SK-N-SH (cell line): ENCODE data around the gene FOXI2. TPM values are rescaled to one million over a fixed set of nuclear protein-coding genes. Genes with fewer than 3 reads are reported as not detected.

Source experiments
- CTCF ChIA-PET: fragments of 300-600, 350-600 bp; formaldehyde crosslinking; extraction: SDS; loops from one replicate; lab custom pipeline; 2021; lab: Yijun Ruan, JAX
- POLR2A ChIA-PET: fragments of 350-600 bp; sonication (Branson Sonifier 250); formaldehyde crosslinking; extraction: SDS; loops from one replicate; lab custom pipeline; 2020; ENCODE audit warnings: antibody characterized with exemption, inconsistent platforms; lab: Yijun Ruan, JAX
- DNase-seq: peaks from one replicate; pipeline ENCODE4 v3.0.0; 2012
- H2AFZ ChIP-seq: fragments of 200-600 bp; sonication (generic); 2 replicates; pipeline ENCODE4 v1.8.1; 2016; ENCODE audit warnings: antibody characterized with exemption, mild to moderate bottlenecking, low read depth
- H3F3A ChIP-seq: fragments of 200-600 bp; sonication (generic); replicated peaks from 2 replicates; pipeline ENCODE3; 2016; ENCODE audit warnings: antibody characterized with exemption, mild to moderate bottlenecking; ENCODE audit not compliant: insufficient read depth
- H3K27ac ChIP-seq, 2 experiments: fragments of 200-500 bp in 1 of 2; fragments of 200-600 bp in 1 of 2; sonication (Bioruptor generic) in 1 of 2; sonication (generic), shearing (Covaris generic) in 1 of 2; 2 replicates each; pipeline versions ENCODE4 v1.5.1 to v1.6.1; 2014 to 2016; ENCODE audit warnings: low read depth in 2 of 2, inconsistent platforms in 1 of 2, low read length in 1 of 2, mild to moderate bottlenecking in 1 of 2, mixed read lengths in 1 of 2
- H3K27me3 ChIP-seq: fragments of 200-600 bp; sonication (generic), shearing (Covaris generic); 2 replicates; pipeline ENCODE4 v1.6.1; 2016; ENCODE audit warnings: mixed run types; ENCODE audit not compliant: insufficient read depth
- H3K36me3 ChIP-seq, 2 experiments: fragments of 200-500 bp in 1 of 2; fragments of 200-600 bp in 1 of 2; sonication (Bioruptor generic) in 1 of 2; sonication (generic) in 1 of 2; replicated peaks in 1 of 2; 2 replicates each; pipeline versions ENCODE3 to v1.5.1; 2014 to 2016; ENCODE audit warnings: low read length in 1 of 2, mild to moderate bottlenecking in 1 of 2; ENCODE audit not compliant: insufficient read depth in 2 of 2, control insufficient read depth in 1 of 2
- H3K4me1 ChIP-seq, 2 experiments: fragments of 200-500 bp in 1 of 2; fragments of 200-600 bp in 1 of 2; sonication (Bioruptor generic) in 1 of 2; sonication (generic), shearing (Covaris generic) in 1 of 2; 2 replicates each; pipeline versions ENCODE4 v1.5.1 to v1.6.1; 2014 to 2016; ENCODE audit warnings: low read depth in 1 of 2, low read length in 1 of 2, mixed run types in 1 of 2; ENCODE audit not compliant: insufficient read depth in 2 of 2, control insufficient read depth in 1 of 2
- H3K4me2 ChIP-seq: fragments of 200-600 bp; sonication (generic), shearing (Covaris generic); 2 replicates; pipeline ENCODE4 v1.6.1; 2017; ENCODE audit warnings: mixed run types
- H3K4me3 ChIP-seq, 2 experiments: fragments of 200-500 bp in 1 of 2; fragments of 200-600 bp in 1 of 2; sonication (Bioruptor generic) in 1 of 2; sonication (generic), shearing (Covaris generic) in 1 of 2; 2 replicates each; pipeline versions ENCODE4 v1.5.1 to v1.8.1; 2014 to 2016; ENCODE audit warnings: low read depth in 2 of 2, inconsistent platforms in 1 of 2, low read length in 1 of 2, mild to moderate bottlenecking in 1 of 2, mixed read lengths in 1 of 2, moderate library complexity in 1 of 2
- H3K79me2 ChIP-seq: fragments of 200-600 bp; sonication (generic); 2 replicates; pipeline ENCODE4 v1.8.1; 2017; ENCODE audit warnings: mild to moderate bottlenecking; ENCODE audit not compliant: insufficient read depth
- H3K9ac ChIP-seq: fragments of 200-600 bp; sonication (generic); 2 replicates; pipeline ENCODE4 v1.6.1; 2017; ENCODE audit warnings: mixed run types
- H3K9me2 ChIP-seq: fragments of 200-600 bp; sonication (generic); 2 replicates; pipeline ENCODE4 v1.6.1; 2017; ENCODE audit warnings: mixed run types
- H3K9me3 ChIP-seq: fragments of 200-600 bp; sonication (generic); 2 replicates; pipeline ENCODE4 v1.6.1; 2017; ENCODE audit warnings: mixed run types, mild to moderate bottlenecking, moderate library complexity
- H4K20me1 ChIP-seq: fragments of 200-600 bp; sonication (generic); 2 replicates; pipeline ENCODE4 v1.6.1; 2017; ENCODE audit warnings: mild to moderate bottlenecking, mixed run types; ENCODE audit not compliant: insufficient read depth
- CHD2 ChIP-seq: fragments of 150-350 bp; IDR thresholded peaks from 2 replicates; pipeline ENCODE4 v1.6.1; 2018; ENCODE audit warnings: low read length; ENCODE audit not compliant: partially characterized antibody
- EP300 ChIP-seq, 2 experiments: IDR thresholded peaks; 2 replicates each; pipeline versions ENCODE4 v1.4.0 to v1.6.1; 2012; ENCODE audit warnings: borderline replicate concordance in 1 of 2, low read depth in 1 of 2, low read length in 1 of 2
- EZH2phosphoT487 ChIP-seq: fragments of 200-600 bp; sonication (generic); IDR thresholded peaks from 2 replicates; pipeline ENCODE4 v1.6.1; 2017; ENCODE audit warnings: low read depth, mixed run types, mild to moderate bottlenecking, antibody characterized with exemption, moderate library complexity, borderline replicate concordance
- FOSL2 ChIP-seq: IDR thresholded peaks from 2 replicates; pipeline ENCODE4 v1.4.0; 2012; ENCODE audit warnings: low read depth, mild to moderate bottlenecking, moderate library complexity, borderline replicate concordance
- FOXJ3 ChIP-seq: sonication (generic); formaldehyde crosslinking; IDR thresholded peaks from 2 replicates; pipeline ENCODE4 v1.5.1; 2020; ENCODE audit warnings: mild to moderate bottlenecking, missing genetic modification reagents
- FOXM1 ChIP-seq: IDR thresholded peaks from 2 replicates; pipeline ENCODE4 v1.4.0; 2012; ENCODE audit warnings: low read depth, mild to moderate bottlenecking
- GABPA ChIP-seq: IDR thresholded peaks from 2 replicates; pipeline ENCODE4 v1.4.0; 2012; ENCODE audit warnings: low read depth, mild to moderate bottlenecking
- IRF3 ChIP-seq: fragments of 150-350 bp; IDR thresholded peaks from 2 replicates; pipeline ENCODE4 v1.6.1; 2016; ENCODE audit warnings: mild to moderate bottlenecking, low read depth, low read length
- JUND ChIP-seq: IDR thresholded peaks from 2 replicates; pipeline ENCODE4 v1.4.0; 2012
- MXI1 ChIP-seq: IDR thresholded peaks from 2 replicates; pipeline ENCODE4 v1.6.1; 2012; ENCODE audit warnings: mild to moderate bottlenecking, low read depth, low read length, improper control_type of control experiment
- NFIC ChIP-seq: IDR thresholded peaks from 2 replicates; pipeline ENCODE4 v1.4.0; 2012; ENCODE audit warnings: borderline replicate concordance
- PBX3 ChIP-seq: IDR thresholded peaks from 2 replicates; pipeline ENCODE4; 2012
- RCOR1 ChIP-seq: fragments of 150-350 bp; IDR thresholded peaks from 2 replicates; pipeline ENCODE4 v1.6.1; 2017; ENCODE audit warnings: antibody characterized with exemption, low read length
- RFX5 ChIP-seq: IDR thresholded peaks from 2 replicates; pipeline ENCODE4 v1.6.1; 2012; ENCODE audit warnings: mild to moderate bottlenecking, improper control_type of control experiment, low read length
- RXRA ChIP-seq: IDR thresholded peaks from 2 replicates; pipeline ENCODE4 v1.4.0; 2012; ENCODE audit warnings: low read depth, mild to moderate bottlenecking, borderline replicate concordance
- SIN3A ChIP-seq: IDR thresholded peaks from 2 replicates; pipeline ENCODE4 v1.6.1; 2012; ENCODE audit warnings: low read depth, mild to moderate bottlenecking, low read length, moderate library complexity, borderline replicate concordance
- YY1 ChIP-seq: IDR thresholded peaks from 2 replicates; pipeline ENCODE4 v1.4.0; 2012; ENCODE audit warnings: low read depth, mild to moderate bottlenecking
- WGBS: methylation state at CpG from one replicate; pipeline ENCODE4 v1.1.6; 2017; ENCODE audit warnings: low lambda C conversion rate; 5-methylcytosine and 5-hydroxymethylcytosine counted together
- polyA plus RNA-seq, 3 experiments: library from polyadenylated mRNA; depleted of rRNA; stranded (reverse); fragments of >200 nt; gene quantifications; 2 replicates each; pipeline ENCODE4 v1.2.3, GENCODE V29; 2012
- TF ChIP-seq, protein P1 (sequence below): IDR thresholded peaks from 2 replicates; pipeline ENCODE4 v1.4.0; 2012; ENCODE audit warnings: low read depth, borderline replicate concordance
- TF ChIP-seq, protein P2 (sequence below): IDR thresholded peaks from 2 replicates; pipeline ENCODE4 v1.4.0; 2012; ENCODE audit warnings: low read depth, borderline replicate concordance

FOXI2 gene
- polyA plus RNA-seq, 1 of the 3 experiments (the other 2 are of a cell fraction) = not detected

DNA sequence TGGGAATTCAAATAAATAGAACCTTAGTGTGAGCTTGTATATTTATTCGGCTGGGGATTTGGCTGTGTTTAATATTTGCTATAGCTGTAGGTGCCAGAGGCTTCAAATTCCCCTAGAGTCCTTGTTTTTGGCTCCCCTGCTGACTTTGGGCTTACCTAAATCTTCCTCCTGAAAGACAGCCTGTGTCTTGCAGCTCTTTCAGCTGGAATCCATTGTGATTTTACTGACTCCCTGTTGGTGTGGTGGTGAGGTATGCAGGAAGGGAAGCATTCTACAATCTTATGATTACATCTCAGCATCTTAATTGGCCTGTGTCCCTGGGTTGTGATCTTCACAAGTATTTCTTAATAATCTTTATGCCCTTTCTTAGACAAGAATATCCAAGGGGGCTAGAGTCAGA is 25.9 kb downstream of the FOXI2 start:
- H3K9me2 ChIP-seq = no peaks in the 10 kb centered on the region
- no peaks in the 10 kb centered on the region for H3K9me3 ChIP-seq
- TF ChIP-seq EP300 (IDR thresholded peaks at IDR 0.05; ENCODE audit: borderline replicate concordance in 1 of 2, low read depth in 1 of 2, low read length in 1 of 2) (no peak), NFIC (no peak), GABPA (no peak), RXRA (no peak), FOXM1 (no peak), RFX5 (no peak), MXI1 (no peak), IRF3 (no peak), CHD2 (no peak)
- TF ChIP-seq, protein P1, sequence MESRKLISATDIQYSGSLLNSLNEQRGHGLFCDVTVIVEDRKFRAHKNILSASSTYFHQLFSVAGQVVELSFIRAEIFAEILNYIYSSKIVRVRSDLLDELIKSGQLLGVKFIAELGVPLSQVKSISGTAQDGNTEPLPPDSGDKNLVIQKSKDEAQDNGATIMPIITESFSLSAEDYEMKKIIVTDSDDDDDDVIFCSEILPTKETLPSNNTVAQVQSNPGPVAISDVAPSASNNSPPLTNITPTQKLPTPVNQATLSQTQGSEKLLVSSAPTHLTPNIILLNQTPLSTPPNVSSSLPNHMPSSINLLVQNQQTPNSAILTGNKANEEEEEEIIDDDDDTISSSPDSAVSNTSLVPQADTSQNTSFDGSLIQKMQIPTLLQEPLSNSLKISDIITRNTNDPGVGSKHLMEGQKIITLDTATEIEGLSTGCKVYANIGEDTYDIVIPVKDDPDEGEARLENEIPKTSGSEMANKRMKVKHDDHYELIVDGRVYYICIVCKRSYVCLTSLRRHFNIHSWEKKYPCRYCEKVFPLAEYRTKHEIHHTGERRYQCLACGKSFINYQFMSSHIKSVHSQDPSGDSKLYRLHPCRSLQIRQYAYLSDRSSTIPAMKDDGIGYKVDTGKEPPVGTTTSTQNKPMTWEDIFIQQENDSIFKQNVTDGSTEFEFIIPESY = no peak
- no peaks in the 10 kb centered on the region for H3K27me3 ChIP-seq
- H3K4me3 ChIP-seq = no peak overlapping the region
- no peak overlapping the region for H3K9ac ChIP-seq
- CTCF ChIA-PET = interaction anchor here (1.2 kb wide), 1 partner anchor 92 kb away, joined by 4 read pairs; no protein-coding TSS in a partner anchor
- no peaks in the 10 kb centered on the region for H3K4me1 ChIP-seq
- no peaks in the 10 kb centered on the region for H3K79me2 ChIP-seq
- WGBS = 0% methylated on average over 1 of the region's 1 CpG
- DNase-seq = no peak
- H3F3A ChIP-seq = no peaks in the 10 kb centered on the region
- no peak overlapping the region for H3K4me2 ChIP-seq
- POLR2A ChIA-PET = no interaction called here
- no peak overlapping the region for H2AFZ ChIP-seq
- no peaks in the 10 kb centered on the region for H3K36me3 ChIP-seq
- no peak overlapping the region for H3K27ac ChIP-seq
- H4K20me1 ChIP-seq = no peaks in the 10 kb centered on the region

- H3K27ac ChIP-seq = no peak overlapping the region
- no peaks in the 10 kb centered on the region for H3F3A ChIP-seq
- CTCF ChIA-PET = interaction anchor here (1.3 to 3.7 kb wide), 3 partner anchors 11 to 79 kb away, joined by 3 to 12 read pairs (median 10); no protein-coding TSS in a partner anchor
- no peak overlapping the region for H3K4me3 ChIP-seq
- WGBS = 9% methylated on average over 10 of the region's 10 CpGs
- H3K36me3 ChIP-seq = no peaks in the 10 kb centered on the region
- H2AFZ ChIP-seq = no peak overlapping the region
- no peak for DNase-seq
- no peaks in the 10 kb centered on the region for H4K20me1 ChIP-seq
- no peak overlapping the region for H3K9ac ChIP-seq
- H3K9me3 ChIP-seq = no peaks in the 10 kb centered on the region
- H3K4me2 ChIP-seq = no peak overlapping the region
- no peaks in the 10 kb centered on the region for H3K79me2 ChIP-seq
- H3K9me2 ChIP-seq = no peaks in the 10 kb centered on the region
- POLR2A ChIA-PET = no interaction called here
- no peaks in the 10 kb centered on the region for H3K4me1 ChIP-seq
- no peaks in the 10 kb centered on the region for H3K27me3 ChIP-seq
- TF ChIP-seq GABPA (no peak), RCOR1 (no peak), FOSL2 (no peak), SIN3A (no peak), JUND (no peak), EZH2phosphoT487 (no peak), NFIC (no peak), PBX3 (no peak), FOXJ3 (CRISPR knock-in tag) (no peak), IRF3 (no peak), RFX5 (no peak), YY1 (no peak), MXI1 (no peak)
- TF ChIP-seq, protein P2, sequence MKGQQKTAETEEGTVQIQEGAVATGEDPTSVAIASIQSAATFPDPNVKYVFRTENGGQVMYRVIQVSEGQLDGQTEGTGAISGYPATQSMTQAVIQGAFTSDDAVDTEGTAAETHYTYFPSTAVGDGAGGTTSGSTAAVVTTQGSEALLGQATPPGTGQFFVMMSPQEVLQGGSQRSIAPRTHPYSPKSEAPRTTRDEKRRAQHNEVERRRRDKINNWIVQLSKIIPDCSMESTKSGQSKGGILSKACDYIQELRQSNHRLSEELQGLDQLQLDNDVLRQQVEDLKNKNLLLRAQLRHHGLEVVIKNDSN = no peak
Measured at GRCh38 chr10:127774766-127775559, 38.0 kb downstream of the FOXI2 start.
